DMS114 treated with DMSO at 0.1 percent for 48 hours (cell line): ENCODE results near the gene TIGIT.

Source experiments
- DNase-seq: peaks from one replicate; lab custom pipeline; 2025; ENCODE audit not compliant: unreplicated experiment; lab: John Stamatoyannopoulos, UW

The TIGIT gene

DNA sequence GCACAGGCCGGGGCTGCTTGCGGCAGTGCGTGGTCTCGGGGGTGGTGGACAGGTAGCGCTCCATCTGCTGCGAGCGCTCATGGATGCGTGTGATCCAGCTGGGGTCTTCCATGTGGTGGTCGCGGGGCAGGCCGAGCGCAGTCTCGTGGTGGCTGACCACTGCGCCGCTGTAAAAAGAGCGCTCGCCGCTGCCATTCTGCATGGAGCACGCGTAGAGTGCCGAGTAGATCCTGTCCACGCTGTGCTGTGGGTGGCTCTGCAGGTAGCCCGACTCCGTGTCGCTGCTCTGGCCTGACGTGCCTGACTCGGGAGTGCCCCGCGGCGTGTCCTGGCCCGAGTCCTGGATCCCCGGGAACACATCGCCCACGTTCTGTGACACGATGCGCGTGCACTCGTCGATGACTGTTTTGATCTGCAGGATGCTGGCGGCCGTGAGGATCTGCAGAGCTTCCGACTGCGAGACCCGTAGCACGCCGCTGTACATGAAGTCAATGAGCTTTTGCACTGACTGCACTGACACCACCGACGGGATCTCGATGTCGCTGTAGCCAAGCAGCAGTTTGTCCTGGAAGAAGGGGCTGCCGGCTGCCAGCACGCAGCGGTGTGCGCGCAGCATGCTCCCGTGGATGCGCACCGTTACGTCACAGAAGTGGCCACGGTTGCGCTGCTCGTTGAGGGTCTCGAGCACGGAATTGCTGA is 57.4 kb downstream of the TIGIT start:
- DNase-seq: no peak

GRCh38 chr3:114351822-114352145 is 58.0 kb downstream of the TIGIT start:
- no peak for DNase-seq

DNA sequence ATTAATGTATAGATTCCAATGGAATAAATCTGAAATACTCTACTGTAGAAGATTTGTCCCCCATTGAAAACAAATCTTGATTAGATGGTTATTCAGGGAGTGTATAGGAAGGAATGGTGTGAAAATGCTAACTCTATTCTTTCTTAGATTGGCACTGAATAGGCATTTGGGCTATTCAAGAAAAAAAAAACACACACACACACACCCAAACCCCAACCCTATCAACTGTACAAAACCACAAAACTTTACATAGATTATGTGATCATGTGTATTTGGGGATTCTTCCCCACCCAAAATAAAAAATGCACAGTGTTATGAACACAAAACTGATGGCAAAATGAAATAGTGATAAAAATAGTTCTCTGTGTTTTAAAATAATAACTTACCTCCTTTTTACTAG is 61.8 kb downstream of the TIGIT start:
- no peak for DNase-seq

DNA sequence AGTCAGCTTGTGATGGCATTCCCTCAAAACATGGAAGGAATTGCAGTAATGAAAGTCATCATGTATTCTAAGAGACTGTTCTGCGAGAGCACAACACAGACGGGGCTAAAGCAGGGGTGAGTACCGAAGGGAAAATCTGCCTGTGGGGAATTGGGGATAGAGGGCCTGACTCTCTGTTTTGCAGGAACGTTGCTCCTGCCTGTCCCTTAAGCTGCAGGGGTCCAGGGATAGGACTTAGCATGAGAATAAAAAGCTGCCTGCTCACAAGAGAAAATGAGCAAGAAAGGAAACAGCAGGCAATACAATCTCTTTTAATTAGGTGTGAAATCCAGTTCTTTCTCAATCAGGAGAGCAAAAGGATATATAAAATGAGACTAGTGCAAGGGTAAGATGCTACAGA is 62.2 kb downstream of the TIGIT start:
- no peak for DNase-seq

- DNase-seq: no peak
Measured at GRCh38 chr3:114356525-114356924, 62.7 kb downstream of the TIGIT start.
